Measurements from ENCODE around the gene UNC5B.

Gene UNC5B

GRCh38 chr10:71301371-71301916 lies 89.1 kb downstream of the UNC5B start:
- DNase-seq, result no peak

DNA sequence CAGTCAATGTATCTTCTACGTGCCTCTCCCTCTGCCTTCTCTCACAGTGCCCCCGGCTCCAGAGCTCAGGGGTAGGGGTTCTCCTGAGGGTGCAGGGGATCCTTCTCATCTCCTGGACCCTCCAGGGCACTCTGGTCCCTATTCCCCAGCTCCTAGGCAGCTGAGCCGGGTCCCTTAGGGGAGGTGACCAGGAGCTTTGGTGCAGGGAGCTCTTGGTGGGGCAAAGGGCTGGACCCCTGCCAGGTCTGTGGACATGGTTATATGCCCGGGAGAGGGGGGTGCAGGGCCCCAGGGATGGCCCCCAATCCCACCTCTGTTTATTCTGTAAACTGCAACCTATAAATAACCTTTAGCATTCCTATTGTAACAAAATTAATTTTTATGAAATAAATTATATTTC lies 90.1 kb downstream of the UNC5B start:
- DNase-seq, result no peak

- DNase-seq, result peak; percentile 82 to 97
Measured at GRCh38 chr10:71302874-71303568, 90.7 kb downstream of the UNC5B start.

DNA sequence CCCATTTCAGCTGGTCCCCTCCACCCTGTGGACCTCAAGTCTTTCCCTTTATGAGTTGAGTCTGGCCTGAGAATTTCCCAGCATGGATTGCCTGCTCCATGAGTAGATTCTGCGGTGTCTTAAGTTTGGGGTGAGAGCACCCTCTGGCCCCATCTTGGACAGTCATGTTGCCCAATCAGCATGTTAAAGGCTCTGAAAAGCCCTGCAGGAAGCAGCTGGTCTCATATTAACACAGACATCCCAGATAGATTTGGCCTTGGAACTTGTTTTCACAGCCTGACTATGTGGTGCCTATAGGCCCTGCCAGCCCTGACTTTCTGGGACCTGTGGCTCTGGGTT lies 91.2 kb downstream of the UNC5B start:
- DNase-seq, result no peak

DNA sequence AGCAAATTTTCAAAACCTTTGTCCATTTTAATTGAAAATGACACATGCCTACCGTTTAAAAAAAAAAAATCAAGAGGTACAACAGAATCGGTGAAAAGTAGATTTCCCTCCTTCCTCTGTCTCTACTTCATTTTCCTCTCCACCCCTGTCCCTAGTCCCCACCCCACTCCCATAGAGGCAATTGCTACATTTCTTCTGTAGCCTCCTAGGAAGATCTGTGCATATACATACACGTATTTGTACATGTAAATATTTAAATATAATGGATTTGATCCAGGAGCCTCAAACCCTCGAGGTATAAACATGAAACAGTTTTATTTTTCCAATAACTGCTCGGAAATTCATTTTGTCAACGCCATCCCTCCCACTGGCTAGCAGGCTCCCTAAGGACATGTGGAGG lies 92.5 kb downstream of the UNC5B start:
- no peak for DNase-seq

- DNase-seq, result no peak
Measured at GRCh38 chr10:71306979-71307378, 94.6 kb downstream of the UNC5B start.

DNA sequence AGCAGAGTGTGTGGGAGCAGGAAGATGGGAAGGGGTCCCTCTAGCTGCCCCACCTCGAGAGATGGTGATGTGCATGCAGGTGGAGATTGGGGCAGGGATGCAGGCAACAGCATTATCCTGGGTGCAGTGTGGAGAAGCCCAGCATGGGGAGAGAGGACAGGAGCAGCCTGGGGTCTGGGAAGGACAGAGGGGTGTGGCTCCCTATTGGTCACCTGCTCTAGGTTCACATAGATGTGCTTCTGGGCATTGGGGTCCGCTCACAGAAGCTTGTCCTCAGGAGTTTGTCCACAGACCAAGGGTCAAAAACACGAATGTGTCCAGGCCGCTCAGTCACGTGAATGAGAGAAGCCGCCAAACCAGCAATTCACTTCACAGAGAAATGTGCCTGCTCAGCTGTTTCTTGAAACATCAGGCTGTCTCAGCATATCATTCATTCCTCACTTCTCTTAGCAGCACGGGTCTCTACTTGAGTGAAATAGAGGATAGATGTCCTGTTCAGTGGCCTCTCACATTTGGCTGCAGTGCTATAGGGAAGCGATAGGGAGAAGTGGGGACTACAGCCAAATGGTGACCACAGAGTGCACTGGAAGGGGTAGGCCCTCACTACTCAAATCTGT lies 95.2 kb downstream of the UNC5B start:
- no peak for DNase-seq

DNA sequence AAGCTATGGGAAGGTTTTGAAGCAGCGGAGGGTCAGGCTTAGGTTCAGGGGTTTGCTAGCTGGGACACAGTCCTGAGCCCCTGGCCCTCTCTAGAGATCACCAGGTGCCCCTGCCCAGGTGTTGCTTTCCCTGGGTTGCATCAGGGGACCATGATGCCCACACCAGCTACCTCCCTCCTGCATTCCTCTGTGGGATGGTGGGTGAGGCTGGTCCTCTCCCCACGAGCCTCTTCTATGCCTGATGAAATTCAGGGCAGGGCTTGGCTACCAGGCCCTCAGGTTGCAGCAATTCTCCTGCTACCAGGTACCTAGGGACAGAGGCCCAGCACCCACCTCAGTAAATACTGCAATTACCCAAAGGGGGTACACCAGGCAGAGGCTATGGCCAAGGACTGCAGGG lies 95.9 kb downstream of the UNC5B start:
- no peak for DNase-seq

DNA sequence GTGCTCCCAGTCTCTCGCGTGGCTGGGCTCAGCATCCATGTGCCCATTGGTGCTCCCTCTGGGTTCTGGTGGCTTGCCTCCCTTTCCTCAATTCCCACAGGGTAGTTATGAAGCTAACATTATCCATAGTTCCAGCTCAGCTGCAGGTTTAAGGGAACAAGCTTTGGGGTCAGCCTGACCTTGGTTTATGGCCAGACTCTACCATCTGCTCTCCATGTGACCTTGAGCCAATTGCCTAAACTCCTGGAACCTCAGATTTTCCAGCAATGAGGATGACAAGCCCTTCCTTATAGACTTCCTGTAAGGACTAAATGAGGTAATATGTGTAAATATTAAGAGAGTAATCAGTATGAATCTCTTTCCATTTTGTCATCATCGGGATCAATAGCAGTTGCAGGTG lies 96.6 kb downstream of the UNC5B start:
- DNase-seq, result no peak

GRCh38 chr10:71309919-71310318 lies 97.5 kb downstream of the UNC5B start:
- DNase-seq, result peak; percentile 8 to 32

DNA sequence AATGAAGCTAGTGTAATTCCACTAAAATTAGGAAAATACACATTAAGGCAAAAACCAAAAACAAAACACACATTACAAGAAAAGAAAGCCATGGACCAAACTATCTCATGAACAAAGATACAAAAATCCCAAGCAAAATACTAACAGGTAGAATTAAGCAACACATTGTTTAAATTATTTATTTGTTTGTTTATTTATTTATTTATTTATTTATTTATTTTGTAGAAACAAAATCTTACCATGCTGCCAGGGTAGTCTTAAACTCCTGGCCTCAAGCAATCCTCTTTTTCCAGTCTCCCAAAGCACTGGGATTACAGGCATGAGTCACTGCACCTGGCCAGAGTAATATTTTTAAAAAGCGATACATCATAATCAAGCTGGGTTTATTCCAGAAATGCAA lies 99.8 kb downstream of the UNC5B start:
- DNase-seq, result no peak

GRCh38 chr10:71312811-71313789 lies 100.7 kb downstream of the UNC5B start:
- DNase-seq, result no peak

GRCh38 chr10:71314028-71314693 lies 101.8 kb downstream of the UNC5B start:
- DNase-seq, result peak; percentile 76 to 77

DNA sequence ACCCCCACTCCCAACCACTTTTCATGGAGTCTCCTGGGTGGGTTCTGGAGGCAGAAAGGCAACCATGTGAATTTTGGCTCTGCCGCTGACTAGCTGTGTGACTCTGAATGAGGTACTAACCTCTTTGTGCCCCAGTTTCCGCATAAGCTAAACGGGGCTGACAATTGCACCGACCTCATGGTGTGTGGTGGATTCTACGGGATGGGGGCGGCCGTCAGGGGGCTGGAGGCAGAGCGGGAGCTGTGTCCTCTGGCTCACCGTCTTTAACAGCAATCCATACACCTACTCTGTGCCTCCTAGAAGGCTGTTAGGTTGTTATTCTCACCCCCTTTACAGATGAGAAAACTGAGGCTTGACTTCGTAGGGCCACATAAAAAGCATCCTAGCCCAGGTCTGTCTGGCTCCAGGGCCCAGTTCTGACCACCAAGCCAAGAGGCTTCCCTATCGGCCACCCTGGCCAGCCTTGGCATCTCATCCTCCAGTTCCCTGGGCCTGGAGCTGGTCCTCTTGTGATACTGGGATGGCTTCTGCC lies 102.4 kb downstream of the UNC5B start:
- no peak for DNase-seq

GRCh38 chr10:71316056-71316785 lies 103.9 kb downstream of the UNC5B start:
- peak; percentile 27 to 36 for DNase-seq

GRCh38 chr10:71316786-71317160 lies 104.4 kb downstream of the UNC5B start:
- peak in 1 of 2 experiments; percentile 17 for DNase-seq

GRCh38 chr10:71317739-71318138 lies 105.4 kb downstream of the UNC5B start:
- no peak for DNase-seq

DNA sequence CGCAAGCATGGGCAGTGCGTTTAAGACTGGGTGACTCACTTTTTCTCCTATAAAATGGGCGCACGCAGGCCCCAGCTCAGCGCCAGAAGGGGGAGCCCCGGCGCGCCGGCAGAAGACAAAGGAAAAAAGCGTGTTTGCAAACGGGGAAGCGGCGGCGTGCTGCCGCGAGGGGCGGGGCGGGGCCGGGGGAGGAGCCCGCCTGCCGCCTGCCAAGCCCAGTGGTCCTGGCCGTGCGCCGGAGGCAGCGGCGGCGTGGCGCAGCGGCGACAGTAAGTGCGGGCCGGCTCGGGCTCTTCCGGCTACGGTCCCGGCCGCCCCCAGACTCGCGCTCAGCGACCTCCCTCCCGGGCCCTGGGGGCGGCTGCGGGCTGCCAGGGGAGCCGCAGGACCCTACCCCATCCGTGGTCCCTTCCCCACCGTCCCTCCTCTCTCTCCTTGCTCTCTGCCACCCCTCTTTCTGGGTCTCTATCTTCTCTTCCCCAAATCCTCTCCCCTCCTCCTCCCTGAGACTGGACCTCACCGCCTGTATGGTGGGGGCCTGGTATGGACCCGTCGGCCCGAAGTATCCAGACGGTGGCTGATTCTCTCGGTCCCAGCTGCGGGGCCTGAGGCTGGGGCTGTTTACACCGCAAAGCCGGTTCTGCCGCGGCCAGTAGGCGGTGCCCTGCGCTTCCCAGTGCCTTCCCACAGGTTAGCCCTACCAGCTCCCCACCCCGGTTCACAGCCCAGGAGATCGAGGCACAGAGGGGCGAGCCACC lies 106.9 kb downstream of the UNC5B start, which contains the start of gene SLC29A3:
SLC29A3 (plus strand) TSS at position 218 of the 758 bp plus-strand sequence; CDS start at position 269, 51 bp downstream.
- peak; percentile 93 for DNase-seq

- no peak for DNase-seq
Measured at GRCh38 chr10:71319800-71320392, 107.5 kb downstream of the UNC5B start.

DNA sequence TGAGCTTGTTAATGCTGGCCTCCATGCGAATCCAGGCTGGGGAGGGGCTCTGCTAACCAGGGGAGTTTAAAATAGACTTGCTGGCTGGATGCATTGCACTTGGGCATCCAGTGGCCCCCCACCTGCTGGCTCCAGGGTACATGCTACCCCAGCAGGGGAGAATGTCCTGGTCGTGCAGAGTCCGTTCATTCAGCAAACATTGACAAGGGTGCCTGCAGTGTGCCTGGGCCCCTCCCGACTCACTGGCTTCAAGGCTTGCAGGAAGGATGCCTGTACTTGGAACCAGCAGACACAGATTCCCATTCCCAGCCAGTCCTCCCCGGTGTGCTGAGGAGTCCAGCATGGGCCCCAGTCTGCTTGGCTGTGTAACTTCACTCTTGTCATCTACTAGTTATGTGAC lies 108.2 kb downstream of the UNC5B start:
- no peak for DNase-seq

GRCh38 chr10:71321386-71321785 lies 109.0 kb downstream of the UNC5B start:
- DNase-seq, result no peak

All from Kasumi-1 (cell line).